ENCODE measurements around the gene ENOSF1.

ENOSF1 gene

DNA sequence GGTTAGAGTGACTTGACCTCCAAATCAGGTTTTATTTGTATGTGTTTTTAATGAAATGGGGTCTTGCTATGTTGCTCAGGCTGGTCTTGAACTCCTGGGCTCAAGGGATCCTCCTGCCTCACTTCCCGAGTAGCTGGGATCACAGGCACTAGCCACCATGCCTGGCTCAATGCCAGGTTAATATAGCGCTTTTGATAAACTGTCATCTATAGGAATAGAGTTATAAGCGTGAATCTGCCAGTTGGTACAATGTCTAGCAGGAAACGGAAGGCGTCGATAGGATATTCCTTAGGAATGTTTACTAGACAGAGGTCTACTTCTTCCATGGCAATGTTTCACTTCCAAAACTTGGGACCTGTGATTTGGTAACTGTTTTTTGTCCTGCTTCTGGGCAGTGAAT is 90.1 kb downstream of the ENOSF1 start:
- H3K36me3 ChIP-seq (ENCODE audit: control insufficient read depth, low read length) = no peaks in the 10 kb centered on the region
- TF ChIP-seq EZH2phosphoT487 (IDR thresholded peaks at IDR 0.05; ENCODE audit: borderline replicate concordance, low read length) (no peak), CTCF (IDR thresholded peaks at IDR 0.05; ENCODE audit: low read depth, low read length, poor library complexity, severe bottlenecking) (no peak)
- H3K4me1 ChIP-seq (ENCODE audit: control insufficient read depth, low read length) = no peaks in the 10 kb centered on the region

GRCh38 chr18:621291-622043 is 91.0 kb downstream of the ENOSF1 start:
- TF ChIP-seq EZH2phosphoT487 (IDR thresholded peaks at IDR 0.05; ENCODE audit: borderline replicate concordance, low read length) = no peak
- TF ChIP-seq CTCF (IDR thresholded peaks at IDR 0.05; ENCODE audit: low read depth, low read length, poor library complexity, severe bottlenecking) = no peak
- Histone ChIP-seq H3K4me1 (ENCODE audit: control insufficient read depth, low read length) (no peaks in the 10 kb centered on the region), H3K36me3 (ENCODE audit: control insufficient read depth, low read length) (no peaks in the 10 kb centered on the region), H3K27me3 (ENCODE audit: control insufficient read depth, low read length) (no peaks in the 10 kb centered on the region), H4K20me1 (ENCODE audit: control insufficient read depth, insufficient read depth, low read depth, low read length) (no peaks in the 10 kb centered on the region), H3K4me3 (ENCODE audit: low read length) (no peak overlapping the region), H3K9me2 (replicated peaks; ENCODE audit: control insufficient read depth, low read length) (no peaks in the 10 kb centered on the region), H3K79me2 (ENCODE audit: control insufficient read depth, low read length) (no peaks in the 10 kb centered on the region), H3K4me2 (ENCODE audit: low read length) (no peak overlapping the region), H3K9me3 (ENCODE audit: control insufficient read depth, insufficient read depth, low read length) (no peaks in the 10 kb centered on the region), H3K27ac (ENCODE audit: low read depth, low read length) (no peak overlapping the region), H3F3A (ENCODE audit: control insufficient read depth, insufficient read depth) (no peaks in the 10 kb centered on the region)

More for the DNA sequence above, 90.1 kb downstream of the ENOSF1 start:
- Histone ChIP-seq H3K27me3 (ENCODE audit: control insufficient read depth, low read length) (0 out of 2 replicates have a peak, but pooled peaks cover 3% of the 10 kb centered on the region), H4K20me1 (ENCODE audit: control insufficient read depth, insufficient read depth, low read depth, low read length) (no peaks in the 10 kb centered on the region), H3K79me2 (ENCODE audit: control insufficient read depth, low read length) (no peaks in the 10 kb centered on the region), H3K4me3 (ENCODE audit: low read length) (no peak overlapping the region), H3K9me2 (replicated peaks; ENCODE audit: control insufficient read depth, low read length) (no peaks in the 10 kb centered on the region), H3K9me3 (ENCODE audit: control insufficient read depth, insufficient read depth, low read length) (no peaks in the 10 kb centered on the region), H3K27ac (ENCODE audit: low read depth, low read length) (no peak overlapping the region), H3K4me2 (ENCODE audit: low read length) (no peak overlapping the region), H3F3A (ENCODE audit: control insufficient read depth, insufficient read depth) (no peaks in the 10 kb centered on the region)

Data from DOHH2 (cell line).